Tibial nerve (tissue), 4 donors: ENCODE data around the gene MTMR3. TPM values are rescaled to one million over a fixed set of nuclear protein-coding genes. Genes with fewer than 3 reads are reported as not detected.
A peak's percentile ranks its signal among the peaks of the same experiment; 100 is the strongest.

Source experiments
- DNase-seq, 2 donors: peaks; one replicate each; pipeline ENCODE4 v3.0.0-alpha.2; 2019; ENCODE audit warnings: low spot score in 2 of 2
- H3K27ac ChIP-seq, 4 donors: fragments of 200-600 bp; sonication (generic) in 3 of 4; one replicate each; pipeline ENCODE4 v1.5.1; 2017 to 2019; ENCODE audit warnings: mild to moderate bottlenecking in 1 of 4
- H3K27me3 ChIP-seq, 2 donors: fragments of 200-600 bp; sonication (generic) in 1 of 2; one replicate each; pipeline versions ENCODE4 v1.5.1 to v1.6.0; 2017 to 2019
- H3K36me3 ChIP-seq, 3 donors: fragments of 200-600 bp; sonication (generic); one replicate each; pipeline ENCODE4 v1.5.1; 2018 to 2019
- H3K4me1 ChIP-seq, 4 donors: fragments of 200-600 bp; sonication (generic) in 3 of 4; one replicate each; pipeline ENCODE4 v1.5.1; 2017 to 2019
- H3K4me3 ChIP-seq, 4 donors: fragments of 200-600 bp; sonication (generic) in 3 of 4; one replicate each; pipeline ENCODE4 v1.5.1; 2017 to 2019; ENCODE audit warnings: mild to moderate bottlenecking in 1 of 4, moderate library complexity in 1 of 4
- H3K9me3 ChIP-seq, 4 donors: fragments of 200-600 bp; sonication (generic) in 3 of 4; one replicate each; pipeline ENCODE4 v1.5.1; 2017 to 2019
- CTCF ChIP-seq, 5 experiments: fragments of 200-600 bp in 3 of 5; fragments of 450-650 bp in 2 of 5; sonication (generic) in 3 of 5; IDR thresholded peaks; one replicate each; pipeline ENCODE4 v1.5.1; 2016 to 2019; ENCODE audit warnings: antibody characterized with exemption in 5 of 5, mild to moderate bottlenecking in 3 of 5, moderate library complexity in 2 of 5
- EP300 ChIP-seq, 2 donors: sonication (generic); formaldehyde crosslinking; IDR thresholded peaks; one replicate each; pipeline ENCODE4 v1.6.1; 2017; ENCODE audit warnings: antibody characterized with exemption in 2 of 2, mild to moderate bottlenecking in 1 of 2
- POLR2A ChIP-seq, 2 donors: fragments of 450-650 bp; IDR thresholded peaks; one replicate each; pipeline ENCODE4 v1.6.1; 2017; ENCODE audit warnings: antibody characterized with exemption in 2 of 2, mild to moderate bottlenecking in 2 of 2, moderate library complexity in 2 of 2
- WGBS, 2 donors: methylation state at CpG; one replicate each; pipeline ENCODE4 v1.1.5; 2018; 5-methylcytosine and 5-hydroxymethylcytosine counted together
- small RNA-seq: library from RNA; depleted of rRNA; stranded (forward); fragments of <200 nt; gene quantifications from one replicate; pipeline ENCODE3, GENCODE V24; 2016
- total RNA-seq, 4 donors: library from RNA; depleted of rRNA; stranded (reverse); fragments of >200 nt; gene quantifications; one replicate each; pipeline ENCODE4 v1.1.0, GENCODE V29; 2016

The MTMR3 gene
- total RNA-seq, 4 donors from 2014 or later, result 56.1 to 91.2 (median 74.5) TPM

GRCh38 chr22:30079952-30080533 lies 197.1 kb downstream of the MTMR3 start, which contains the start of gene HORMAD2:
Gene HORMAD2, plus strand, starts transcription at chr22:30080464. Its CDS starts 13,489 bp downstream, at chr22:30093953.
- Histone ChIP-seq H3K4me1 (peaks cover 0 to 4% (median 0%) of the 10 kb centered on the region in 4 donors), H3K27ac (no peak within 1 kb of the TSS), H3K36me3 (no peaks in the 10 kb centered on the region), H3K4me3 (peak within 1 kb of the TSS in 2 of 4 donors; percentile 24 to 35), H3K27me3 (peaks cover 0 to 20% of the 10 kb centered on the region in 2 donors), H3K9me3 (no peaks in the 10 kb centered on the region)
- no peak for DNase-seq
- TF ChIP-seq CTCF (IDR thresholded peaks at IDR 0.05) (no peak), POLR2A (IDR thresholded peaks at IDR 0.05) (no peak), EP300 (IDR thresholded peaks at IDR 0.05) (no peak)
- 21 to 34% methylated on average over 33 to 43 of the region's 53 CpGs for WGBS, 2 donors

Small RNA genes lying within 50 kb of the gene (small RNA-seq; reads per million reads assigned to genes)
- not detected for gene MIR6818
- not detected for gene RNU6-331P

Other genes starting within 250 kb of the MTMR3 start
- gene CABP7, start 163.2 kb upstream of the MTMR3 start, total RNA-seq, result under 1 TPM in 1 of 4 donors, not detected in 3; 0.20 TPM
- 10 to 100 TPM; 22.1 to 29.3 (median 26.6) TPM for gene ZMAT5, start 116.2 kb upstream of the MTMR3 start, total RNA-seq
- 10 to 100 TPM; 30.4 to 56.7 (median 35.5) TPM for gene UQCR10, start 115.8 kb upstream of the MTMR3 start, total RNA-seq
- 10 to 100 TPM; 30.4 to 45.3 (median 40.9) TPM for gene ASCC2, start 44.9 kb upstream of the MTMR3 start, total RNA-seq
- not detected for gene HORMAD2, start 197.3 kb downstream of the MTMR3 start, total RNA-seq